ENCODE results near the gene PRM2.

Gene PRM2

DNA sequence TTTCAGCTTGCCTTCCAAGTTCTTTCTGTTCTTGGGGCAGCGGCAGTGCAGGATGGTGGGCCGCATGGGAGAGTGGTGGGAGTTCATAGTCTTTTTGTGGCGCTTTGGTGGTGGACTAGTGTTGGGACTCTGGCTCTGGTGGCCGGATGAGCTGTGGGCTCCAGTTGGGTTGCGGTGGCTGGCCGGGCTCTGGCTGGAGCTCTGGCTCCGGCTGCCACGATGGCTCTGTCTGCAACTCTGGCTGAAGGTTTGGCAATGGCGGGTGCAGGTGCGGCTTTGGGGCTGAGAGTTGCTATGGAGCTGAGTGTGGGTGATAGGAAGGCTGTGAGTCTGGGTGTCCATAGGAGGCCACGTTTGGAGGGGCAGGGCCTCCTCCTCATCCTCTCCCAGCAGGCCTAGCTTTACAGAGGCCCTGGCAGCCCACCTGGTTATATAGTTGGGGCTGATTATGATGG lies 7.3 kb downstream of the PRM2 start, which contains the start of gene TNP2:
Gene TNP2, minus strand, starts transcription at position 405 of the 455 bp plus-strand sequence. Its CDS starts 63 bp downstream, at position 342.
- Histone ChIP-seq H3K4me1 (no peaks in the 10 kb centered on the region), H3K9me3 (no peaks in the 10 kb centered on the region), H3K4me3 (ENCODE audit: low read depth, low read length) (no peak within 1 kb of the TSS), H3K27me3 (no peaks in the 10 kb centered on the region), H3K36me3 (no peaks in the 10 kb centered on the region)
- DNase-seq: no peak
- TF ChIP-seq, protein P1, sequence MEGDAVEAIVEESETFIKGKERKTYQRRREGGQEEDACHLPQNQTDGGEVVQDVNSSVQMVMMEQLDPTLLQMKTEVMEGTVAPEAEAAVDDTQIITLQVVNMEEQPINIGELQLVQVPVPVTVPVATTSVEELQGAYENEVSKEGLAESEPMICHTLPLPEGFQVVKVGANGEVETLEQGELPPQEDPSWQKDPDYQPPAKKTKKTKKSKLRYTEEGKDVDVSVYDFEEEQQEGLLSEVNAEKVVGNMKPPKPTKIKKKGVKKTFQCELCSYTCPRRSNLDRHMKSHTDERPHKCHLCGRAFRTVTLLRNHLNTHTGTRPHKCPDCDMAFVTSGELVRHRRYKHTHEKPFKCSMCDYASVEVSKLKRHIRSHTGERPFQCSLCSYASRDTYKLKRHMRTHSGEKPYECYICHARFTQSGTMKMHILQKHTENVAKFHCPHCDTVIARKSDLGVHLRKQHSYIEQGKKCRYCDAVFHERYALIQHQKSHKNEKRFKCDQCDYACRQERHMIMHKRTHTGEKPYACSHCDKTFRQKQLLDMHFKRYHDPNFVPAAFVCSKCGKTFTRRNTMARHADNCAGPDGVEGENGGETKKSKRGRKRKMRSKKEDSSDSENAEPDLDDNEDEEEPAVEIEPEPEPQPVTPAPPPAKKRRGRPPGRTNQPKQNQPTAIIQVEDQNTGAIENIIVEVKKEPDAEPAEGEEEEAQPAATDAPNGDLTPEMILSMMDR (IDR thresholded peaks at IDR 0.05; ENCODE audit: low read depth, low read length): no peak

DNA sequence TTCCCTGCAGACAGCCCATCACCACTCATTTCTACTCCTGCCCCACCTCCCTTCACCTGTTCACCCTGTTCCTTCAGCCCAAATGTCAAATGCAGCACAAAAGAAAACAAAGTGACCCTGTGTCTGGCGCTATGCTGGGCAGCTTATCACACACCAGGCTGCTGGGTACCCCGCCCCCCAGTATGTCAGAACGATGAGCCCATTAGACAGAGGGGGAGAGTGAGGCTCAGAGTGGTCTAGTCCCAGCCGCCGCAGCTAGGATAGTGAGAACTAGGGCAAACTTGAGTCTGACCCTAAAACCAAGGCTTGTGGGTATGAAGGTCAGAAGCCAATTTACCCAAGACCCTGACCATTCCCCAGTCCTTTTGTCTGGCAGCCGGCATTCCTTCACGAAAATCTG lies 11.2 kb downstream of the PRM2 start:
- Histone ChIP-seq H3K27me3 (no peaks in the 10 kb centered on the region), H3K4me3 (ENCODE audit: low read depth, low read length) (no peak overlapping the region), H3K36me3 (no peaks in the 10 kb centered on the region), H3K9me3 (no peaks in the 10 kb centered on the region), H3K4me1 (no peaks in the 10 kb centered on the region)
- DNase-seq: no peak
- TF ChIP-seq, protein P1 (IDR thresholded peaks at IDR 0.05; ENCODE audit: low read depth, low read length): no peak

DNA sequence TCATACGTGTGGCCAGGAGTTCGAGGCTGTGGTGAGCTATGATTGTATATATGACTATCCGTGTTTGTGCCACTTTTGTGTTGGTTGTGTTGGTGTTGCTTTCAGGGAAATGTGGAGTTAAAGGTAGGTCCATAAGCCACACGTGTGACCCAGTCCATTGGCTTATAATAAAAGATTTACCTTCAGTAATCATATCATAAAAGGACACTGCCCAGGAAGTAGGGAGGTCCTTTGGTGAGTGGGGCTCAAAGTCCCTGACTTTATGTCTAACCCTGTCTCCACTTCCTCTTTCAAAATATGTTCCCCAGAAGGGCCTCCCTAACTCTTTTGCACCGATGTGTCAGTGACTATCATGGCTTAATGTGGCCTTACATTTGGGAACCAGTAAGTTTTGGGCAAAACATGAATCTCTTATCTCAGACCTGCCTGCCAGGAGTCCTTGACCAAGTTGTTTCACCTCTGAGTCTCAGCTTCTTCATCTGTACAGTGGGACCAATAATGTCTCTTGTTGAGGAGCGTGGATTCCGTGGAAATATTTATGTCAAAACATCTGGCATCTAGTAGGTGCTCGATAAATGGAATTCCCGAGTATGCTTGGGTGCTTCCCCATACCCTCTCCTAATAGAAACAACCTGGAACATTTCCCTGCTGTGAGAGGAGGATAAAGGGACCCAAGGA lies 12.0 kb downstream of the PRM2 start:
- Histone ChIP-seq H3K9me3 (no peaks in the 10 kb centered on the region), H3K27me3 (no peaks in the 10 kb centered on the region), H3K36me3 (no peaks in the 10 kb centered on the region), H3K4me3 (ENCODE audit: low read depth, low read length) (no peak overlapping the region), H3K4me1 (no peaks in the 10 kb centered on the region)
- DNase-seq: no peak
- TF ChIP-seq, protein P1 (IDR thresholded peaks at IDR 0.05; ENCODE audit: low read depth, low read length): no peak

DNA sequence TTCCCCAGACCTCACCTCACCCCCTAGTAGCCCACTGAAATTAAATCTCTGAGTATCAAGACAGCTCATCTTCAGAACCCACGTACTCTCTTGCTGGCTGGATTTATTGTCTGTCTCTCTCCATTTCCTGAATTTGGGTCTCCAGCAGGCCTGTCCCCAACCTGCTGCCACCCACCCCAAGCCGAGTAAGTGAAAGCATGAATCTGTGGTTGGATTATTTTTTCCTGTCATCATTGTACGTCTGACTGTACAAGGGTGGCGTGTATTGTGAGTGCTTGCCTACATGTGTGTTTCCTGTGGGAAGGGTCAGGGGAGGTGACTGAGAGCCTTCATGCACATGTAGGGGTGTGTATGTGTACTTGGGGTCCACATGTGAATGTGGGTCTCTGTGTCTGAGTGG lies 12.5 kb downstream of the PRM2 start:
- TF ChIP-seq, protein P1 (IDR thresholded peaks at IDR 0.05; ENCODE audit: low read depth, low read length): no peak
- Histone ChIP-seq H3K36me3 (no peaks in the 10 kb centered on the region), H3K27me3 (no peaks in the 10 kb centered on the region), H3K9me3 (no peaks in the 10 kb centered on the region), H3K4me1 (no peaks in the 10 kb centered on the region), H3K4me3 (ENCODE audit: low read depth, low read length) (no peak overlapping the region)
- DNase-seq: no peak

DNA sequence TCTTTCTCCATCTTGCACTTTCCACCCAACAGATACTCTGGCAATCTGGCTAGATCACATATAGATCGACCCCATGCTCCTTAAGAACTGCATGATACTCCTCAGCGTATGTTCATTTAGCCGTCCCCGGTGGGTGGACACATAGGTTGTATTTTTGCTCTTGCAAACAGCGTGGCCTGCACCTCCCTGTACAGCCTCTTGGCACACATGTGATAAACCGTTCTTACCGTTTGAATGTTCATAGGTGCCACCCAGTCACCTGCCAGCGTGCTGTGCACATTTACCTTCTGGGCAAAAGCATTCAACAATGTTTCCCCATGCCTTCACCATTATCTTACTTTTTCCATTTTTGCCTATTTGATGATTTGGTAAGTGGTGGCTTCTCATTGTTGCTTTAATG lies 13.4 kb downstream of the PRM2 start:
- H3K9me3 ChIP-seq: no peaks in the 10 kb centered on the region
- H3K4me3 ChIP-seq (ENCODE audit: low read depth, low read length): no peak overlapping the region
- no peaks in the 10 kb centered on the region for H3K4me1 ChIP-seq
- TF ChIP-seq, protein P1 (IDR thresholded peaks at IDR 0.05; ENCODE audit: low read depth, low read length): no peak
- DNase-seq: no peak
- no peaks in the 10 kb centered on the region for H3K27me3 ChIP-seq
- H3K36me3 ChIP-seq: no peaks in the 10 kb centered on the region

DNA sequence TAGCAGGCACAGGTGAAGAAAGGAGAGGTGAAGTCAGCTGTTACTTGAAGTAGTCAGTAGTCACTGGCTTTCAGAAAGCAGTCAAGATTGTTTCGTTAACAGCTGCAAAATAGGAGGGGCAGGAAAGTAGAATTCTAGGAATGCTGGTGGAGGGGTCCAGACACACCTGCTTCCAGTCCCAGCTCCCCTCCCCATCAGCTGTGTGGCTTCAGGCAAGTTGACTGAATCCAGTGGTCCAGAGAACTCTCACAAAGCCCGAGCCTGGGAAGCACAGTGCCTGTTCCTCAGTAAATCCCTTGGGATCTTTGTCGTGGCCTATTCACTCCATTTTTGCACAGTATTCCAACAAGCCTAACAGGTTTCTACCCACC lies 15.7 kb downstream of the PRM2 start:
- Histone ChIP-seq H3K36me3 (no peaks in the 10 kb centered on the region), H3K9me3 (no peaks in the 10 kb centered on the region), H3K4me1 (no peaks in the 10 kb centered on the region), H3K4me3 (ENCODE audit: low read depth, low read length) (no peak overlapping the region), H3K27me3 (peaks cover under 1% of the 10 kb centered on the region)
- DNase-seq: no peak
- TF ChIP-seq, protein P1 (IDR thresholded peaks at IDR 0.05; ENCODE audit: low read depth, low read length): no peak
